ENCODE measurements around the gene PLA2R1. TPM values are rescaled to one million over a fixed set of nuclear protein-coding genes. Genes with fewer than 3 reads are reported as not detected.

Gene PLA2R1
- total RNA-seq, 6 donors from 2014 or later = 3.0 to 11.0 (median 5.9) TPM

DNA sequence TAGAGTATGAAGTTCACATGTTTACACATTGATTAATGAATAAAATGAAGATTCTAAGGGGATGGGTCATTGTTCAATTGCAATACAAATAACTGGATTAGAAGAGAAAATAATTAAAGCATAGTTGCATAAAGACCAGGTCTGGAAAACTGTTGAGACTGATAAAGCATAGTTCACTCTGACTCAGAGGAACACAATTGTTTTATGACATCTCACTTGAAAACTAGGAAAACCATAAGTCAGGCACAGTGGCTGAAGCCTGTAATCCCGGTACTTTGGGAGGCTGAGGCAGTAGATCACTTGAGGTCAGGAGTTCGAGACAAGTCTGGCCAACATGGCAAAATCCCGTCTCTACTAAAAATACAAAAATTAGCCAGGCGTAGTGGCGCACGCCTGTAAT, 46.7 kb downstream of the PLA2R1 start:
- no peak overlapping the region for H3K27ac ChIP-seq
- TF ChIP-seq POLR2A (IDR thresholded peaks at IDR 0.05) = no peak
- TF ChIP-seq CTCF (IDR thresholded peaks at IDR 0.05) = no peak
- TF ChIP-seq EP300 (IDR thresholded peaks at IDR 0.05) = no peak
- no peak for TF ChIP-seq POLR2AphosphoS5 (IDR thresholded peaks at IDR 0.05)
- H3K36me3 ChIP-seq = no peaks in the 10 kb centered on the region
- WGBS, 2 donors = 73 to 90% methylated on average over 6 of the region's 6 CpGs
- H3K4me3 ChIP-seq = no peak overlapping the region
- ATAC-seq (ENCODE audit: low FRiP score in 2 of 2) = no peak
- H3K27me3 ChIP-seq = no peaks in the 10 kb centered on the region
- no peaks in the 10 kb centered on the region for H3K4me1 ChIP-seq
- H3K9me3 ChIP-seq = no peaks in the 10 kb centered on the region
- DNase-seq = no peak

GRCh38 chr2:160014227-160014626, 48.2 kb downstream of the PLA2R1 start:
- TF ChIP-seq EP300 (IDR thresholded peaks at IDR 0.05) (no peak), POLR2A (IDR thresholded peaks at IDR 0.05) (no peak), POLR2AphosphoS5 (IDR thresholded peaks at IDR 0.05) (no peak), CTCF (IDR thresholded peaks at IDR 0.05) (no peak)
- ATAC-seq (ENCODE audit: low FRiP score in 2 of 2) (no peak), DNase-seq (no peak)
- Histone ChIP-seq H3K4me1 (no peaks in the 10 kb centered on the region), H3K27ac (no peak overlapping the region), H3K36me3 (no peaks in the 10 kb centered on the region), H3K4me3 (no peak overlapping the region), H3K9me3 (no peaks in the 10 kb centered on the region), H3K27me3 (no peaks in the 10 kb centered on the region)
- WGBS, 2 donors = 20 to 42% methylated on average over 2 of the region's 2 CpGs

GRCh38 chr2:160010361-160011145, 51.9 kb downstream of the PLA2R1 start:
- no peaks in the 10 kb centered on the region for H3K4me1 ChIP-seq
- TF ChIP-seq POLR2AphosphoS5 (IDR thresholded peaks at IDR 0.05) = no peak
- no peak for TF ChIP-seq CTCF (IDR thresholded peaks at IDR 0.05)
- TF ChIP-seq POLR2A (IDR thresholded peaks at IDR 0.05) = no peak
- TF ChIP-seq EP300 (IDR thresholded peaks at IDR 0.05) = no peak
- DNase-seq (no peak), ATAC-seq (ENCODE audit: low FRiP score in 2 of 2) (no peak)
- no peaks in the 10 kb centered on the region for H3K9me3 ChIP-seq
- no peak overlapping the region for H3K27ac ChIP-seq
- H3K4me3 ChIP-seq = no peak overlapping the region
- H3K36me3 ChIP-seq = no peaks in the 10 kb centered on the region
- H3K27me3 ChIP-seq = no peaks in the 10 kb centered on the region
- WGBS, 2 donors = 74 to 79% methylated on average over 5 of the region's 5 CpGs

DNA sequence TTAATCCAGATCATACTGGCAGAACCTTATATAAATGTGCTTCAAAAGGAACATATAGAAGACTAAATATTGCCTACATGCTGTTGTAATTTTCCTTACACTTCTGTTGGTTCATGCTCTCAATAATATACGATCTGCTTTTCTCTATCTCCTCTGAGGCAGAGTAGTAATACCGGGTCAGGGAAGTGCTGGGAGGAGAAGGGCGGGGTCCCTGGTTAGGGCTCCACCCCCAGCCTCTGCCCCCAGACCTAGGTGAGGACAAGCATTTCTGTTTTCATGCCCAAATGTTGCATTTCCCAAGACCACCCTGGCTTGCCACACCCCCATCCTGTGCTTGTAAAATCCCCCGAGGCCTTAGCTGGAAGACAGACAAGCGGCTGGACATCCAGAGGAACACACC, 55.3 kb downstream of the PLA2R1 start:
- TF ChIP-seq POLR2AphosphoS5 (IDR thresholded peaks at IDR 0.05) (no peak), CTCF (IDR thresholded peaks at IDR 0.05) (no peak), POLR2A (IDR thresholded peaks at IDR 0.05) (no peak), EP300 (IDR thresholded peaks at IDR 0.05) (no peak)
- WGBS, 2 donors = 83 to 94% methylated on average over 5 of the region's 5 CpGs
- Histone ChIP-seq H3K4me1 (no peaks in the 10 kb centered on the region), H3K36me3 (no peaks in the 10 kb centered on the region), H3K27ac (no peak overlapping the region), H3K27me3 (no peaks in the 10 kb centered on the region), H3K9me3 (no peaks in the 10 kb centered on the region), H3K4me3 (no peak overlapping the region)
- ATAC-seq (ENCODE audit: low FRiP score in 2 of 2) (no peak), DNase-seq (no peak)

DNA sequence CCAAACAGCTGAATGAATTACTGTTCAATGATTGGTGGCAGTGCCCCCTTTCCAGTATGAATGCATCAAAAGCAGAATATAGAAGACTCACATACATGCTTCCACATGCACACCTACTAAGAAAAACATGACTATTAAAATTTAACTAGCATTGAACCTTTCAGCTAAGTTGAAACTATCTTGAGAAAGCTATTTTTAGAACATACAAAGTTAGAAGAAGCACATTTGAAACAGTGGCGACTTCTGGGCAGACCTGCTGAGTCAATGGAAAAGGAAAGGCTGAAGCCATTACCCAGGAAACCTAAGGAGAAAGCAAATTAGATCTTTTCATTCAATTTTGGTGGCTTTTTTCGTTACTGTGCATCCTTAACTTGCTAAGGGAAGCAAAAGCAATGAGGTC, 55.9 kb downstream of the PLA2R1 start:
- Histone ChIP-seq H3K9me3 (no peaks in the 10 kb centered on the region), H3K36me3 (no peaks in the 10 kb centered on the region), H3K4me3 (no peak overlapping the region), H3K27me3 (no peaks in the 10 kb centered on the region), H3K27ac (no peak overlapping the region), H3K4me1 (no peaks in the 10 kb centered on the region)
- 48 to 60% methylated on average over 2 of the region's 2 CpGs for whole genome bisulfite sequencing, 2 donors
- no peak for DNase-seq
- ATAC-seq (ENCODE audit: low FRiP score in 2 of 2) = no peak
- TF ChIP-seq POLR2A (IDR thresholded peaks at IDR 0.05) (no peak), EP300 (IDR thresholded peaks at IDR 0.05) (no peak), POLR2AphosphoS5 (IDR thresholded peaks at IDR 0.05) (no peak), CTCF (IDR thresholded peaks at IDR 0.05) (no peak)
